Activated CD4-positive, alpha-beta T cell treated with anti-CD3 and anti-CD28 coated beads, Interleukin-2, Interleukin-4, amounts not matched to agents 100 ng/mL and 50 ng/mL, durations not matched to agents 16 hours and 8 hours (primary cell): ENCODE measurements around the gene CAPN5.
"Not testable (repeated sequence)": the region's sequence is repeated elsewhere in the genome, so short reads cannot be mapped to it uniquely, and the experiment has no call there.

Source experiments
- DNase-seq: peaks from one replicate; pipeline ENCODE4 v3.0.0-alpha.2; 2020; ENCODE audit warnings: low spot score

CAPN5 gene

GRCh38 chr11:77084581-77085191, 17.9 kb downstream of the CAPN5 start:
- no peak for DNase-seq

GRCh38 chr11:77085652-77086051, 18.9 kb downstream of the CAPN5 start:
- DNase-seq = no peak

- no peak for DNase-seq
Measured at GRCh38 chr11:77086521-77087472, 20.0 kb downstream of the CAPN5 start.

- no peak for DNase-seq
Measured at GRCh38 chr11:77087723-77088225, 21.0 kb downstream of the CAPN5 start.

GRCh38 chr11:77088236-77089003, 21.6 kb downstream of the CAPN5 start:
- no peak for DNase-seq

GRCh38 chr11:77089004-77089545, 22.3 kb downstream of the CAPN5 start:
- DNase-seq = no peak

GRCh38 chr11:77090046-77090372, 23.2 kb downstream of the CAPN5 start:
- no peak for DNase-seq

- no peak for DNase-seq
Measured at GRCh38 chr11:77090373-77091111, 23.8 kb downstream of the CAPN5 start.

- DNase-seq = peak; percentile 75
Measured at GRCh38 chr11:77091146-77091940, 24.6 kb downstream of the CAPN5 start.

- DNase-seq = no peak
Measured at GRCh38 chr11:77092382-77092781, 25.6 kb downstream of the CAPN5 start.

- DNase-seq = no peak
Measured at GRCh38 chr11:77093056-77093891, 26.5 kb downstream of the CAPN5 start.

- no peak for DNase-seq
Measured at GRCh38 chr11:77093987-77094840, 27.4 kb downstream of the CAPN5 start.

- no peak for DNase-seq
Measured at GRCh38 chr11:77094841-77095365, 28.1 kb downstream of the CAPN5 start.

- DNase-seq = no peak
Measured at GRCh38 chr11:77095551-77096490, 29.1 kb downstream of the CAPN5 start.

GRCh38 chr11:77096591-77097019, 29.8 kb downstream of the CAPN5 start:
- no peak for DNase-seq

- DNase-seq = not testable (repeated sequence)
Measured at GRCh38 chr11:77097180-77097579, 30.4 kb downstream of the CAPN5 start.
